HepG2 (cell line): Measurements from ENCODE around the gene PLIN3. TPM values are rescaled to one million over a fixed set of nuclear protein-coding genes. Genes with fewer than 3 reads are reported as not detected.

Experiments
- ARID4A ChIP-seq: sonication (generic); formaldehyde crosslinking; IDR thresholded peaks from 2 replicates; pipeline ENCODE4 v1.5.0; 2020; ENCODE audit warnings: mild to moderate bottlenecking, missing genetic modification reagents, borderline replicate concordance
- CERS6 ChIP-seq: sonication (generic); formaldehyde crosslinking; IDR thresholded peaks from 2 replicates; pipeline ENCODE4 v1.5.0; 2020; ENCODE audit warnings: missing genetic modification reagents
- HCFC1 ChIP-seq: fragments of 150-350 bp; IDR thresholded peaks from 2 replicates; pipeline ENCODE4 v1.6.1; 2014; ENCODE audit warnings: low read depth, low read length
- KAT2B ChIP-seq: fragments of 150-350 bp; IDR thresholded peaks from 2 replicates; pipeline ENCODE4 v1.6.1; 2014; ENCODE audit warnings: low read depth, low read length, borderline replicate concordance
- KDM3A ChIP-seq: IDR thresholded peaks from 2 replicates; pipeline ENCODE4 v1.6.1; 2018; ENCODE audit warnings: low read depth, missing compliant biosample characterization
- KDM5A ChIP-seq: fragments of 200-600 bp; sonication (generic); IDR thresholded peaks from 2 replicates; pipeline ENCODE4 v1.7.0; 2018; ENCODE audit warnings: antibody characterized with exemption, mild to moderate bottlenecking, low read length, borderline replicate concordance
- MAX ChIP-seq: IDR thresholded peaks from 2 replicates; pipeline ENCODE4 v1.6.1; 2012; ENCODE audit warnings: inconsistent platforms
- MBD4 ChIP-seq: IDR thresholded peaks from 2 replicates; pipeline ENCODE4 v1.6.1; 2012; ENCODE audit warnings: low read length, inconsistent platforms, borderline replicate concordance
- MTF1 ChIP-seq: sonication (generic); formaldehyde crosslinking; IDR thresholded peaks from 2 replicates; pipeline ENCODE4 v1.5.0; 2020; ENCODE audit warnings: missing genetic modification reagents
- NFKB2 ChIP-seq: sonication (generic); formaldehyde crosslinking; IDR thresholded peaks from 2 replicates; pipeline ENCODE4 v1.4.0; 2020; ENCODE audit warnings: missing genetic modification reagents, borderline replicate concordance
- PHF20 ChIP-seq: sonication (generic); formaldehyde crosslinking; IDR thresholded peaks from 2 replicates; pipeline ENCODE4 v1.5.0; 2020; ENCODE audit warnings: mild to moderate bottlenecking, missing genetic modification reagents
- REST ChIP-seq, 2 experiments: IDR thresholded peaks; 2 replicates each; pipeline ENCODE4 v1.6.1; 2011 to 2012; ENCODE audit warnings: low read length in 2 of 2, borderline replicate concordance in 1 of 2, low read depth in 1 of 2, mild to moderate bottlenecking in 1 of 2, moderate library complexity in 1 of 2
- SNAI1 ChIP-seq: sonication (generic); formaldehyde crosslinking; IDR thresholded peaks from 2 replicates; pipeline ENCODE4 v1.5.0; 2020; ENCODE audit warnings: mild to moderate bottlenecking, missing genetic modification reagents, borderline replicate concordance
- SRSF1 ChIP-seq: fragments of 200-400 bp; formaldehyde crosslinking; optimal IDR thresholded peaks from 2 replicates; pipeline ENCODE3; 2017; ENCODE audit warnings: mild to moderate bottlenecking, low read depth, low read length, moderate library complexity
- ZMAT5 ChIP-seq: sonication (generic); formaldehyde crosslinking; IDR thresholded peaks from 2 replicates; pipeline ENCODE4 v1.5.0; 2020; ENCODE audit warnings: mild to moderate bottlenecking, low read depth, missing genetic modification reagents, borderline replicate concordance
- ZUFSP ChIP-seq: sonication (generic); formaldehyde crosslinking; IDR thresholded peaks from 2 replicates; pipeline ENCODE4 v1.9.0; 2021; ENCODE audit warnings: missing genetic modification reagents, mild to moderate bottlenecking, borderline replicate concordance
- polyA plus RNA-seq, 8 experiments: library from polyadenylated mRNA; depleted of rRNA in 3 of 8; stranded (reverse) in 7 of 8; unstranded in 1 of 8; fragments of >200 nt; fragmentation: Illumina TruSeq in 4 of 8; extraction: Trizol in 4 of 8; gene quantifications; 2 replicates each; pipeline versions ENCODE4 v1.2.1 to v1.2.3, GENCODE V29; 2011 to 2016; ENCODE audit warnings: low read depth in 4 of 8, missing spikeins in 1 of 8, mixed read lengths in 1 of 8; ENCODE audit not compliant: insufficient read depth in 1 of 8
- total RNA-seq, 5 experiments: library from RNA; depleted of rRNA; stranded (reverse); fragments of >200 nt; fragmentation: Illumina TruSeq; extraction: Trizol; gene quantifications; 2 replicates each; pipeline ENCODE4 v1.2.3, GENCODE V29; 2016; ENCODE audit warnings: low read depth in 1 of 5

The PLIN3 gene
- total and polyA plus RNA-seq, 2 of the 13 experiments (the other 11 are each of a cell fraction or from before 2014, with no cell fraction given) = 49.3 to 57.9 TPM

GRCh38 chr19:4867534-4868285, at the start of gene PLIN3 (continued):
- TF ChIP-seq NFKB2 (CRISPR knock-in tag) (no peak; the same call in 1 of the 2 replicates), MBD4 (no peak), MTF1 (CRISPR knock-in tag) (no peak), ARID4A (CRISPR knock-in tag) (peak; percentile 81; the same call in 1 of the 2 replicates), MAX (peak; percentile 55; the same call in 1 of the 2 replicates), SNAI1 (CRISPR knock-in tag) (no peak), SRSF1 (peak; percentile 60), KDM3A (CRISPR knock-in tag) (0 out of 2 replicates have a peak, but pooled peaks have one; percentile 17), CERS6 (CRISPR knock-in tag) (no peak), ZUFSP (CRISPR knock-in tag) (no peak), KDM5A (no peak; the same call in 1 of the 2 replicates), PHF20 (no peak), ZMAT5 (CRISPR knock-in tag) (no peak), REST (IDR thresholded peaks at IDR 0.05; ENCODE audit: borderline replicate concordance in 1 of 2, low read depth in 1 of 2, low read length in 2 of 2) (no peak), HCFC1 (no peak), KAT2B (no peak)
